Measurements from ENCODE around the gene LPAR3. TPM values are rescaled to one million over a fixed set of nuclear protein-coding genes. Genes with fewer than 3 reads are reported as not detected.

Gene LPAR3, protein sequence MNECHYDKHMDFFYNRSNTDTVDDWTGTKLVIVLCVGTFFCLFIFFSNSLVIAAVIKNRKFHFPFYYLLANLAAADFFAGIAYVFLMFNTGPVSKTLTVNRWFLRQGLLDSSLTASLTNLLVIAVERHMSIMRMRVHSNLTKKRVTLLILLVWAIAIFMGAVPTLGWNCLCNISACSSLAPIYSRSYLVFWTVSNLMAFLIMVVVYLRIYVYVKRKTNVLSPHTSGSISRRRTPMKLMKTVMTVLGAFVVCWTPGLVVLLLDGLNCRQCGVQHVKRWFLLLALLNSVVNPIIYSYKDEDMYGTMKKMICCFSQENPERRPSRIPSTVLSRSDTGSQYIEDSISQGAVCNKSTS
- total RNA-seq (ENCODE audit: low replicate concordance): 2.4 and 4.0 TPM in 2 replicates

DNA sequence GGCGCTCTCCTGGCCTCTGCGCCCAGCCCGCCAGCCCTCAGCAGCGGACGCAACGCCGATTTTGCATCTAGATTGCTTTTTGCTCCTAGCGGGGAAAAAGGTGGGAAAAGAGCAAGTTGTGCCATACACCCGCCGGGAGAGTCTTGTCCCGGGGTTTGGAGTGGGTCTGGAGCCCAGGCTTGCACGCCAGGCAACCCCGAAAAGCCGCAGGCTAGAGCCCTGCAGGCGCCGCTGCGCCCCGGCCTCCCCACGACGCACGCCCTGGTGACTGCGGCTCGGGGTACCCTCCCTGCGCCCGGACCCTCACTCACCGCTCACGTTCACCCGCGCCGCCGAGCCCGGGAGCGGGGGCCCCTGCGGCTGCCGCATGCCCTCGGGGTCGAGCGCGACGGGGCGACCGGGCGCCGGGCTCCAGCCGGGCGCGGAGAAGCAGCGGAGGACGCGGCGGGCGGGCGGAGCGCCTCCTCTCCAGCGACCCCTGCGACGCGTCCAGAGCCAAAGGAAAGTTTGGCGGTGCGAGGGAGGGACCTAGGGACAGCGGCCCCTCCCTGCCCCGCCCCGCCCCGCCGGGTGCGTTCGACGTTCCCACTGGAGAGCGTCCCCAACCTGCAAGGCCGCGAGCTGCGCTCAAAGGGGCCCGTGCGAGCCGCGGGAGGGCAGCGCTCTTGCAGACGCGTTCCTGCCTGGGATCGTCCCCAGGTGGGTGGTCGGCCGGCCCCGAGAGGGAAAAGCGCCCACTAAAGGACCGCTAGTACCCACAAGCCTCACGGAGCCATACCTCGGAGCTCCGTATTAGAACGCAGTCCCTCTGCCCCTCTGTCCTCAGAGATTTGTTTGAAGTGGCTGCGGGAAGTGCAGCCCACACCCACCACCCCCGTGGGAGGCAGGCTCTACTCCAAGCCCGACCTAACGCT lies at the start of gene LPAR3:
LPAR3 (minus strand) TSS at position 502 of the 914 bp plus-strand sequence. CDS start 27,086 bp downstream, outside the sequence.
- Histone ChIP-seq H2AFZ (replicated peaks) (peak within 1 kb of the TSS; percentile 97), H3K9me3 (ENCODE audit: low read depth) (no peaks in the 10 kb centered on the region), H3K4me2 (peak within 1 kb of the TSS; percentile 93), H3K4me1 (no peaks in the 10 kb centered on the region), H3K27ac (no peak within 1 kb of the TSS), H3F3A (ENCODE audit: low read depth) (peaks cover 34% of the 10 kb centered on the region), H3K27me3 (peaks cover 58% of the 10 kb centered on the region), H3K36me3 (no peaks in the 10 kb centered on the region), H3K9ac (no peak within 1 kb of the TSS), H3K4me3 (peak within 1 kb of the TSS; percentile 64), H4K20me1 (ENCODE audit: low read depth) (no peaks in the 10 kb centered on the region), H3K79me2 (ENCODE audit: low read depth) (no peaks in the 10 kb centered on the region)
- peaks cover 48% of the 10 kb centered on the region for H3K27me3 Mint-ChIP-seq (ENCODE audit: insufficient read depth, low read depth)
- DNase-seq (ENCODE audit: low spot score): peak; percentile 92
- TF ChIP-seq EZH2phosphoT487 (IDR thresholded peaks at IDR 0.05) (peak; percentile 56), EZH2 (IDR thresholded peaks at IDR 0.05) (no peak)
- TF ChIP-seq, protein P1, sequence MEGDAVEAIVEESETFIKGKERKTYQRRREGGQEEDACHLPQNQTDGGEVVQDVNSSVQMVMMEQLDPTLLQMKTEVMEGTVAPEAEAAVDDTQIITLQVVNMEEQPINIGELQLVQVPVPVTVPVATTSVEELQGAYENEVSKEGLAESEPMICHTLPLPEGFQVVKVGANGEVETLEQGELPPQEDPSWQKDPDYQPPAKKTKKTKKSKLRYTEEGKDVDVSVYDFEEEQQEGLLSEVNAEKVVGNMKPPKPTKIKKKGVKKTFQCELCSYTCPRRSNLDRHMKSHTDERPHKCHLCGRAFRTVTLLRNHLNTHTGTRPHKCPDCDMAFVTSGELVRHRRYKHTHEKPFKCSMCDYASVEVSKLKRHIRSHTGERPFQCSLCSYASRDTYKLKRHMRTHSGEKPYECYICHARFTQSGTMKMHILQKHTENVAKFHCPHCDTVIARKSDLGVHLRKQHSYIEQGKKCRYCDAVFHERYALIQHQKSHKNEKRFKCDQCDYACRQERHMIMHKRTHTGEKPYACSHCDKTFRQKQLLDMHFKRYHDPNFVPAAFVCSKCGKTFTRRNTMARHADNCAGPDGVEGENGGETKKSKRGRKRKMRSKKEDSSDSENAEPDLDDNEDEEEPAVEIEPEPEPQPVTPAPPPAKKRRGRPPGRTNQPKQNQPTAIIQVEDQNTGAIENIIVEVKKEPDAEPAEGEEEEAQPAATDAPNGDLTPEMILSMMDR (IDR thresholded peaks at IDR 0.05): peak; percentile 10
- H3K9me3 Mint-ChIP-seq: no peaks in the 10 kb centered on the region
- no peaks in the 10 kb centered on the region for H3K36me3 Mint-ChIP-seq
- peaks cover 12% of the 10 kb centered on the region for H3K4me1 Mint-ChIP-seq
- H3K4me3 Mint-ChIP-seq: peak within 1 kb of the TSS; percentile 87
- no peak within 1 kb of the TSS for H3K27ac Mint-ChIP-seq

DNA sequence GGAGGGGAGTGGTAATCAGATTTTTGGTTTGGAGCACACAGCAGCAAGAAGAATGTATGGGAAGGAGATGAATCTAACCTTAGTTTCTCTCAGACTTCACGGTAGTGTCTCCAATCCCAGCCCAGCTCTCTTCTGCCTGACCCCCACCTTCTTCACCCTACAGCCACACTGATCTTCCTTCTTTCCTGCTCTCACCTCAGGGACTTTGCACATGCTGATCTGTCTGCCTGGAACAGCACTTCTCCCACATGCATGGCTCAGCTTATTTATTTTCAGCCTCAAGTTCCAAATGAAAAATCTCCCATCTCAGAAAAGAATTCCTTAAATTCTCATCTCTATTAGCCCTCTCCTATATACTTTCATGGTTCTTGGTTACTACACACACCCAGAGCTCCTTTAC lies 48.8 kb upstream of the LPAR3 start:
- H3K4me2 ChIP-seq: no peak overlapping the region
- H3K36me3 Mint-ChIP-seq: no peaks in the 10 kb centered on the region
- no peak overlapping the region for H3K9ac ChIP-seq
- no peaks in the 10 kb centered on the region for H3K36me3 ChIP-seq
- H3K27ac ChIP-seq: no peak overlapping the region
- no peak for DNase-seq (ENCODE audit: low spot score)
- H3K4me1 ChIP-seq: peaks cover 8% of the 10 kb centered on the region
- H2AFZ ChIP-seq (replicated peaks): no peak overlapping the region
- no peaks in the 10 kb centered on the region for H3K79me2 ChIP-seq (ENCODE audit: low read depth)
- TF ChIP-seq, protein P1 (IDR thresholded peaks at IDR 0.05): no peak
- TF ChIP-seq EZH2phosphoT487 (IDR thresholded peaks at IDR 0.05) (no peak), EZH2 (IDR thresholded peaks at IDR 0.05) (no peak)
- no peak overlapping the region for H3K4me3 Mint-ChIP-seq
- H3K27me3 ChIP-seq: no peaks in the 10 kb centered on the region
- H3F3A ChIP-seq (ENCODE audit: low read depth): no peaks in the 10 kb centered on the region
- H3K27me3 Mint-ChIP-seq (ENCODE audit: insufficient read depth, low read depth): peaks cover 3% of the 10 kb centered on the region
- H3K4me3 ChIP-seq: no peak overlapping the region
- peaks cover 24% of the 10 kb centered on the region for H3K4me1 Mint-ChIP-seq
- no peaks in the 10 kb centered on the region for H3K9me3 ChIP-seq (ENCODE audit: low read depth)
- no peak overlapping the region for H3K27ac Mint-ChIP-seq
- no peaks in the 10 kb centered on the region for H4K20me1 ChIP-seq (ENCODE audit: low read depth)
- no peaks in the 10 kb centered on the region for H3K9me3 Mint-ChIP-seq

DNA sequence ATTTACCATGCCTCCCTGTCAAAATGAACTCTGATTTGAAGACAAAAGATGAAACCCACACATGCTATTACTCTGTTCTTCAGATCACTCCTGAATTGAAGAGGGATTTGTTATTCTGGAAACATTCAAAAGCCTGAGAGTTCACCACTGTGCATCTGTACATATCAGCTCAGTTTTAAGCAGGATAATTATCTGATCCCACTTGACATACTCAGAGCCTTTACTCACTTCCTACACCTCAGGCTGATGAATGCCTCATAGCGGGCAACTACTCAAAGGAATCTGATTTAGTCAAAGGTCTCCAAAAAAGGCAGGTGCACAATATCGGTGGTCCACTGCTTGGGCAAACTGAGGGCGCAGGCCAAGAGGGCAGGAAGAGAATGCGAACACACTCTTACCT lies 47.5 kb upstream of the LPAR3 start:
- Histone ChIP-seq H3K4me1 (peaks cover 8% of the 10 kb centered on the region), H3K27me3 (no peaks in the 10 kb centered on the region), H3K4me2 (no peak overlapping the region)

More for the DNA sequence above, 47.5 kb upstream of the LPAR3 start:
- DNase-seq (ENCODE audit: low spot score): no peak
- H3K4me3 ChIP-seq: no peak overlapping the region
- no peak overlapping the region for H2AFZ ChIP-seq (replicated peaks)
- H3F3A ChIP-seq (ENCODE audit: low read depth): no peaks in the 10 kb centered on the region
- H3K4me1 Mint-ChIP-seq: peaks cover 21% of the 10 kb centered on the region
- H3K4me3 Mint-ChIP-seq: no peak overlapping the region
- H3K27ac Mint-ChIP-seq: no peak overlapping the region
- H4K20me1 ChIP-seq (ENCODE audit: low read depth): no peaks in the 10 kb centered on the region
- no peak overlapping the region for H3K9ac ChIP-seq
- H3K79me2 ChIP-seq (ENCODE audit: low read depth): no peaks in the 10 kb centered on the region
- peaks cover 3% of the 10 kb centered on the region for H3K27me3 Mint-ChIP-seq (ENCODE audit: insufficient read depth, low read depth)
- H3K9me3 ChIP-seq (ENCODE audit: low read depth): no peaks in the 10 kb centered on the region
- H3K36me3 ChIP-seq: no peaks in the 10 kb centered on the region
- no peaks in the 10 kb centered on the region for H3K36me3 Mint-ChIP-seq
- H3K27ac ChIP-seq: no peak overlapping the region
- no peaks in the 10 kb centered on the region for H3K9me3 Mint-ChIP-seq
- TF ChIP-seq EZH2phosphoT487 (IDR thresholded peaks at IDR 0.05): no peak
- no peak for TF ChIP-seq EZH2 (IDR thresholded peaks at IDR 0.05)
